Stimulated activated CD4-positive, alpha-beta T cell treated with anti-CD3 and anti-CD28 coated beads, TNF-alpha, amount 100 ng/mL, for 1 hour (primary cell): ENCODE results near the gene SRP72.
A peak's percentile ranks its signal among the peaks of the same experiment; 100 is the strongest.
"Not testable (repeated sequence)": the region's sequence is repeated elsewhere in the genome, so short reads cannot be mapped to it uniquely, and the experiment has no call there.

ENCODE experiments used
- DNase-seq, 3 donors: peaks; one replicate each; pipeline ENCODE4 v3.0.0-alpha.2; 2020; ENCODE audit warnings: low read depth in 3 of 3, low spot score in 1 of 3

SRP72 gene, protein sequence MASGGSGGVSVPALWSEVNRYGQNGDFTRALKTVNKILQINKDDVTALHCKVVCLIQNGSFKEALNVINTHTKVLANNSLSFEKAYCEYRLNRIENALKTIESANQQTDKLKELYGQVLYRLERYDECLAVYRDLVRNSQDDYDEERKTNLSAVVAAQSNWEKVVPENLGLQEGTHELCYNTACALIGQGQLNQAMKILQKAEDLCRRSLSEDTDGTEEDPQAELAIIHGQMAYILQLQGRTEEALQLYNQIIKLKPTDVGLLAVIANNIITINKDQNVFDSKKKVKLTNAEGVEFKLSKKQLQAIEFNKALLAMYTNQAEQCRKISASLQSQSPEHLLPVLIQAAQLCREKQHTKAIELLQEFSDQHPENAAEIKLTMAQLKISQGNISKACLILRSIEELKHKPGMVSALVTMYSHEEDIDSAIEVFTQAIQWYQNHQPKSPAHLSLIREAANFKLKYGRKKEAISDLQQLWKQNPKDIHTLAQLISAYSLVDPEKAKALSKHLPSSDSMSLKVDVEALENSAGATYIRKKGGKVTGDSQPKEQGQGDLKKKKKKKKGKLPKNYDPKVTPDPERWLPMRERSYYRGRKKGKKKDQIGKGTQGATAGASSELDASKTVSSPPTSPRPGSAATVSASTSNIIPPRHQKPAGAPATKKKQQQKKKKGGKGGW

DNA sequence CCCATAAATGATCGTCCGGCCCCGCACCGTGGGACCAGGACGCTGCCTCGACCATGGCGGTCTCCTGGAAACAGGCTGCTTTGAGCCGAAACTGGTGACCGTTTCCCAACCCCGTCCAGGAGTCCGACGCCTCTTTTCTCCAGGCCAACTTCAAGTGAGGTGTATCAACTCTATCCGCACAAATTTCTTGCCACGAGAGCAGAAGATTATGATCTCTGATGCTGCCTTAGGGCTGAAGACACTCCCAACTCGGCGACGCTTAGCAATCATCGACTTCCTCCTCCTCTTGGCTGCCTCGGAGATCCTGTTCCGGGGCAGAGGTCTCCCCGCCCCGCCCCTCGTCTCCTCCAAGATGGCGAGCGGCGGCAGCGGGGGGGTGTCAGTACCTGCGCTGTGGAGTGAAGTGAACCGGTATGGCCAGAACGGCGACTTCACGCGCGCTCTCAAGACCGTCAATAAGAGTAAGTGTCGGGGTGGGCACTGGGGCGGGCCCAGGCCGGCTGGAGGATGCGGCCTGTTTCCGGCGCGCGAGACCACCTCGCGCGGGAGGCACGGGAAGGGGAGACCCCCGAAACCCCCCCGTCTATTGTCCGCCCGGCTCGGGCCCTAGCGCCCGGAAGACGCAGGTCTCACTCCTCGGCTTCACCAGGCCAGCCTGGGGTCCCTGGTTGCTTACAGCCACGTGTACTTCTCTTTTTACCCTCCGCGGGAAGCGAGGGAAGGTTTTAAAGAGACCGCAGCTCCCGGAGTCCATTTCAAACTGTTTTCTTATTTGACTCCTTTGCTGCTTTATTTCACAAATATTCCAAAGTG, at the start of gene SRP72:
SRP72 (plus strand) TSS at position 334 of the 813 bp plus-strand sequence; CDS start at position 353, 19 bp downstream.
- peak; percentile 71 to 80 (median 72) for DNase-seq

DNA sequence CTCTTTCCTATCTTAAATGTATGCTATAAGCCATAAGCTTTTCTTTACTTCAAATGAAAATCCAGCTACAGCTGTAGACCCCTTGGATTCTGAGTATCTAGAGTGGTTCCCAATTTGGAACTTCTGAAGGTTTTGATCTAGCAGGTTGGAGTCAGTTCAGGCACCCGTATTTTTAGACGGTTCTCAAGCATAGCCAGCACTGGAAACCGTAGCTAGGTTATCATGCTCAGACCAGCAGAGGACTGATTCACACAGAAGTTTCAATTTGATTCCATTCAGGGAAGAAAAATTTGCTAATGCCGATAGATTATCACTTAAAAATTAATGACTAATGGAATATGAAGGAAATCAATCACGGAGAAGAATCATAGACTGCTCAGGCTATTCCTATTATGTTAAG, 43.2 kb upstream of the SRP72 start:
- DNase-seq: no peak

DNA sequence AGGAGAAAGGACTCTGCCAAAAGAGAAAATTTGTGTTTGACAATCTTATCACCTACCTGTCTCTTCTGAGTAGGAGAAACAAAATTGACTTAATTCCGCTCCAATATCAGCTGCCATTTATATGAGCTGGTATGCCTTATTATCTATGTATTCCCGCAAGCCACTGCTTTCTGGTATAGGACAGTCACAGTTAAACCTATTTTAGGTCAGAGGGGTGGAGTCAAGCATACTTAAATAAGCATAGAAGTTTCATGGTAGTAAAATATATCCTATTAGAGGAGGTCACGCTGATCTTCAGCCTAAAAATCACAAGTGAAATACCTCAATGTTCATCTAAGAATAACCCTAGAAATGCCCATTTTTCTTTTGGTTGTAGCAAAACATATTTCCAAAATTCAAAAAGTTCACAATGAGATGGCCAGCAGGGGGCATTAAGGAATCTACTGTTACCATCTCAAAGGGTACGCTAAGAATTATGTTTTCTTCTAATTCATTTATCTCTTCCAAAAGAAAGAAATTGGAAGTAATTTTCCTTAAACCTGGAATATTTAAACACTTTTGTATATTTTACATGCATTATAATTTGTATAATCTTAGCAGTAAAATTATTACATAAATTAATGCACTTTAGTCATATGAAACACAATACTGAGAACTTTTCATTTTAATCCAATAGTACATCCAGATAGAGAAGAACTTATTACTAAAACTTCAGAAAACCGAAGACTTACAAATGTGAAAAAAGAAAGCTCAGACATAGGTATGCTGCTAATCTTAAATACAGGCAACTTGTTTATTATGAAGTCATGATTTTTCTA, 42.5 kb upstream of the SRP72 start:
- DNase-seq: no peak

GRCh38 chr4:56425518-56425917, 41.9 kb upstream of the SRP72 start:
- DNase-seq: no peak

DNA sequence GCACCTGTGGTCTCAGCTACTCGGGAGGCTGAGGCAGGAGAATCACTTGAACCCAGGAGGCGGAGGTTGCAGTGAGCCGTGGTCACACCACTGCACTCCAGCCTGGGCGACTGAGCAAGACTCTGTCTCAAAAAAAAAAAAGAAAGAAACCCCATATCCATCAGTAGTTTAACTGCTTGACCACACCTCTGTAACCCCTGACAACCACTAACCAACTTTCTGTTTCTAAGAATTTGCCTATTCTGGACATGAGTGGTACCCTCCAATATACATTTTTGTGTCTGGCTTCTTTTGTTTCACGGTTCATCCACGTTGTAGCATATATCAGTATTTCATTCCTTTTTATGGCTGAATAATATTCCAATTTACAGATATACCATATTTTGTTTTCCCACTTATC, 41.1 kb upstream of the SRP72 start:
- DNase-seq: no peak

DNA sequence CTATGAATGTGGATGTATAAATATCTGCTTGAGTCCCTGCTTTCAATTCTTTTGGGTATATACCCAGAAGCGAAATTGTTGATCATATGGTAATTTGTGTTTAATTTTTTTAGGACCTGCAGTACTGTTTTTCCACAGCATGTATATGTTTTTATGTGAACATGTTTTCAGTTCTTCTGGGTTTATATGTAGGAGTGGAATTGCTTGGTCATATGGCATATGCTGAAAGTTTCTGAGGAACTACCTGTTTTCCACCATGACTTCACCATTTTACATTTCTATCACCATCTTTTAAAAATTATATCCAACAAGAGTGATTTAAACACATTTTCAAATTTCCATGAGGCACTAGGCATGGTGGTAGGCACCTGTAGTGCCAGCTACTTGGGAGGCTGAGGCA, 40.2 kb upstream of the SRP72 start:
- no peak for DNase-seq

- DNase-seq: no peak
Measured at GRCh38 chr4:56430203-56430602, 37.2 kb upstream of the SRP72 start.

DNA sequence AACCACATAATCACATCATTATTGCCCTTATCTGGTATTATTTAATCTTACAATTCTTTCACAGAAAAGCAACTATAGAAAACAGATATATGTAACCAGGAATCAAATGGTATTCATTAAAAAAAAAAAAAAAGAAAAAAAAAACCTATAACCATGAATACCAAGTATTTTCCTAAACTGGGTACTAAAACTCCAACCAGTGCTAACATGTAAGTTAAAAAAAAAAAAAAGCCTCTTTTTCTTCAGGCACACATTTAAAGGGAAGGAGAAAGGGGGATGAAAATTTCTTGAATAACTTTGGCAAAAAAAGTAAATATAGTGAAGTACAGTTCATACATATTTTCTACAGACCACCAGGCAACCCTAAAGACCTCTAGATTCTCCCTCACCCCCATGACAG, 34.1 kb upstream of the SRP72 start:
- no peak for DNase-seq

- DNase-seq: peak in 1 of 3 donors; percentile 16
Measured at GRCh38 chr4:56434599-56435139, 32.7 kb upstream of the SRP72 start.

GRCh38 chr4:56435140-56435926, 32.1 kb upstream of the SRP72 start, which contains the start of gene PPAT:
TSS of gene PPAT (minus strand) at chr4:56435615. CDS start at chr4:56435477, 138 bp downstream.
- peak; percentile 96 to 99 (median 98) for DNase-seq

DNA sequence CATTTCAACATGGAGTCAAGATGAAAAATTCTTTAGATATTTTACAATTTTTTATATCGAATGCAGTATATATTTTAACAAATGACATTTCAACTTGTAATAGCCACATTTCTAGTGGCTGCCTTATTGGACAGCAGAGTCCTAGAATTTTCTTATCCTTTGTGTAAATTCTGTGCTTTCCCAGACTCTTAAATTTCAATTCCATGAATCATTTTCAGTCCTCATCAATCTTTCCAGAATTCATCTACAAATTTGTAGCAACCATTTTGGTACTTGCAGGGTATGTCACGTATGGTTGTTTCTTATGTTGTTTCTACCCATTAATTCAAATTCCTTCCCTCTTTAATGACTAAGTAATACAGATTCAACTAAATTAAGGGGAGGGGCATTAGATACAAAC, 28.7 kb upstream of the SRP72 start:
- no peak for DNase-seq

DNA sequence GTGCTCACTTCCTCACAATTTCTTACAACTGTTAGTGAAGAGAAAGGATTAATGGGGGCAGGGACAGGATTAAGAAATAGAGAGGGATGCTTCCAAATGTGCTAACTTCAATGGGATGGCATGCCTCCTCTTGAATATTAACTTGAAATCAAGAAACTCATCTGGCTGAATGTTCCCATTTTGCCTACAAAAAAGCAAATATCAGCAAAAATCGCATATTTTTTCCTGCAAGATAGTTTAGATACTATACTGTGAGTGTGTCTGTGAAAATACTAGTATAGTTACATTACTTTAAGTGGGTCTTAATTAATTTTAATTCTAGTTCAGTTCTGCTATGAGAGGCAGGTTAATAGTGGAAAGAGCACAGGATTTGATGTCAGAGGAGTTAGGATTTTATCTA, 26.4 kb upstream of the SRP72 start:
- DNase-seq: no peak

GRCh38 chr4:56444719-56445118, 22.7 kb upstream of the SRP72 start:
- DNase-seq: no peak

- no peak for DNase-seq
Measured at GRCh38 chr4:56445699-56446098, 21.7 kb upstream of the SRP72 start.

DNA sequence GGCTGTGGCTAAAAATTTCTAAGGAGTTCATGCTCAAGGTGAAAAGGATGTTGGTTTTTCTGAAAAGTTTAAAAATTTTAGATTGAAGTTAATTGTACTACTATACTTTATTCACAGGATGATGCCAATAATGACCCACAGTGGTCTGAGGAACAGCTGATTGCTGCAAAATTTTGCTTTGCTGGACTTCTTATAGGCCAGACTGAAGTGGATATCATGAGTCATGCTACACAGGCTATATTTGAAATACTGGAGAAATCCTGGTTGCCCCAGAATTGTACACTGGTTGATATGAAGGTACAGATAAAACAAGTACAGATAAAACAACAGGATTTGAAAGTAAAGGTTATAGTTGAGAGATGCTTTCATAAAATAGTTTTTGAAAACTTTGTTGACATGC, 19.1 kb upstream of the SRP72 start:
- DNase-seq: no peak

DNA sequence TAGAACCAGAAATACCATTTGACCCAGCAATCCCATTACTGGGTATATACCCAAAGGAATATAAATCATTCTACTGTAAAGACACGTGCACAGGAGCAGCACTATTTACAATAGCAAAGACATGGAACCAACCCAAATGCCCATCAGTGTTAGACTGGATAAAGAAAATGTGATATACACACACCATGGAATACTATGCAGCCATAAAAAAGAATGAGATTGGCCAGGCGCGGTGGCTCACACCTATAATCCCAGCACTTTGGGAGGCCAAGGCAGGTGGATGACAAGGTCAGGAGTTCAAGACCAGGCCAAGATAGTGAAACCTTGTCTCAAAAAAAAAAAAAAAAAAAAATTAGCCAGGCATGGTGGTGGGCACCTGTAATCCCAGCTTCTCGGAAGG, 17.9 kb upstream of the SRP72 start:
- not testable (repeated sequence) for DNase-seq

- no peak for DNase-seq
Measured at GRCh38 chr4:56450342-56450741, 17.1 kb upstream of the SRP72 start.

DNA sequence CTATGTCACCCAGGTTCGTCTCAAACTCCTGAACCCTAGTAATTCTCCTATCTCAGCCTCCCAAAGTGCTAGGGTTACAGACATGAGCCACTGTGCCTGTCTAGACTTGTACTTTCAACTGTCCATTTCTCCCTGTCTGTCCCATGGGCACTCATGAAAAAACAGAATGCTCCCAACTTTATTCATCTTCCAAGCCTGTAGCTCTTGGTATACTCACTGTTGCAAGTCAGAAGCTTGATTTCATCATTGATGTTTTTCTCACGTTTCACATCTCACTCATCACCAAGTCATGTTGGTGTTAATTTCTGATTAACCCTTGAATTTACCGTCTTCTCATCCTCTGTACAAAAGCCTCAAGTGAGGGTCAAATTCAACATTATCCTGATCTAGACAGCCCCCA, 7.3 kb upstream of the SRP72 start:
- no peak for DNase-seq

DNA sequence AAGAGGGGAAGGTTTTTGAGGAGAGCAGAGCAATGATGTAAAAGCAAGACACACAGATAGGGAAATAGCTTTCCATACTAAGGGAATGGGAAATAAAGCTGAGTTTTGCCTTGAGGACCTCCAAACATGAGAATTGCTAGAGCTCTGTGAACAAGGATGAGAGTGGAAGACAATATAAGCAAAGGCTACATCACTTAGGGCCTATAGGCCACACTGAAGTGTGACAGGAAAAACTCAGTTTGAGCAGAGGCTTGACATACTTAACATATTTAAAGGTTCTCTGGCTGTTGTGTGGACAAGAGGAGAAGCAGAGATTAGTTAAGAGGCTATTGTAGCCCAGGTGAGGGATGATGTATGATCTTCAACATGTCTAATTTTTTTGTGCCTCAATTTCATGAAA, 5.3 kb upstream of the SRP72 start:
- no peak for DNase-seq

- no peak for DNase-seq
Measured at GRCh38 chr4:56463711-56464110, 3.7 kb upstream of the SRP72 start.
